GM12801 (cell line): ENCODE results near the gene IL17REL.

Experiments
- CTCF ChIP-seq: IDR thresholded peaks from one replicate; pipeline ENCODE4 v1.5.1; 2011; ENCODE audit warnings: control low read depth; ENCODE audit not compliant: insufficient read length; ENCODE audit errors: extremely low read depth

IL17REL gene

GRCh38 chr22:49991167-49991566, 21.4 kb downstream of the IL17REL start:
- no peak for TF ChIP-seq CTCF

- no peak for TF ChIP-seq CTCF
Observed at GRCh38 chr22:49986325-49986724, 26.2 kb downstream of the IL17REL start.

GRCh38 chr22:49983148-49984042, 29.2 kb downstream of the IL17REL start:
- TF ChIP-seq CTCF: no peak

- TF ChIP-seq CTCF: no peak
Observed at GRCh38 chr22:49979587-49980264, 32.8 kb downstream of the IL17REL start.

- TF ChIP-seq CTCF: no peak
Observed at GRCh38 chr22:49977578-49977977, 35.0 kb downstream of the IL17REL start.

- TF ChIP-seq CTCF: no peak
Observed at GRCh38 chr22:49976439-49977175, 36.0 kb downstream of the IL17REL start.
